Calu3 (cell line): Measurements from ENCODE around the gene HIVEP1. TPM values are rescaled to one million over a fixed set of nuclear protein-coding genes. Genes with fewer than 3 reads are reported as not detected.

ENCODE experiments used
- BruUV-seq: library from RNA; stranded (reverse); fragments of 400-500 nt; replicated peaks from 2 replicates; lab custom pipeline; 2021; lab: Mats Ljungman, UMichigan
- CTCF ChIA-PET: fragments of 300-600 bp; sonication (Branson Sonifier 250); formaldehyde crosslinking; loops from one replicate; lab custom pipeline; 2022; ENCODE audit warnings: antibody characterized with exemption; lab: Charles Lee
- DNase-seq: peaks from one replicate; pipeline ENCODE4 v3.0.0; 2022
- H3K27ac Mint-ChIP-seq: one replicate; pipeline ENCODE4 v1.8.0; 2022; ENCODE audit warnings: mixed read lengths; ENCODE audit not compliant: unreplicated experiment
- H3K27me3 Mint-ChIP-seq: one replicate; pipeline ENCODE4 v1.8.0; 2022; ENCODE audit warnings: mixed read lengths; ENCODE audit not compliant: unreplicated experiment
- H3K36me3 Mint-ChIP-seq: one replicate; pipeline ENCODE4 v1.8.0; 2022; ENCODE audit warnings: mild to moderate bottlenecking, moderate library complexity, mixed read lengths; ENCODE audit not compliant: insufficient read depth, unreplicated experiment
- H3K4me1 Mint-ChIP-seq: one replicate; pipeline ENCODE4 v1.8.0; 2022; ENCODE audit warnings: mild to moderate bottlenecking, low read depth, mixed read lengths; ENCODE audit not compliant: unreplicated experiment
- H3K4me3 Mint-ChIP-seq: one replicate; pipeline ENCODE4 v1.8.0; 2022; ENCODE audit warnings: mild to moderate bottlenecking, low read depth, moderate library complexity, mixed read lengths; ENCODE audit not compliant: unreplicated experiment
- H3K9me3 Mint-ChIP-seq: one replicate; pipeline ENCODE4 v1.8.0; 2022; ENCODE audit warnings: low read depth, mixed read lengths; ENCODE audit not compliant: unreplicated experiment
- intact Hi-C: fragments of 100-400 bp; cut with micrococcal nuclease; formaldehyde crosslinking; loops from one replicate; pipeline ENCODE4 v1.10.0; 2022; ENCODE audit not compliant: unreplicated experiment
- total RNA-seq: library from RNA; stranded (reverse); gene quantifications from 2 replicates; pipeline ENCODE4 v1.2.3, GENCODE V29; 2022
- TF ChIP-seq, protein P1 (sequence below): fragments of 200-600 bp; IDR thresholded peaks from one replicate; pipeline ENCODE4 v1.8.0; 2022; ENCODE audit warnings: antibody characterized with exemption; ENCODE audit not compliant: unreplicated experiment

The HIVEP1 gene
- total RNA-seq, 1 experiment from 2014 or later = 16.1 TPM

DNA sequence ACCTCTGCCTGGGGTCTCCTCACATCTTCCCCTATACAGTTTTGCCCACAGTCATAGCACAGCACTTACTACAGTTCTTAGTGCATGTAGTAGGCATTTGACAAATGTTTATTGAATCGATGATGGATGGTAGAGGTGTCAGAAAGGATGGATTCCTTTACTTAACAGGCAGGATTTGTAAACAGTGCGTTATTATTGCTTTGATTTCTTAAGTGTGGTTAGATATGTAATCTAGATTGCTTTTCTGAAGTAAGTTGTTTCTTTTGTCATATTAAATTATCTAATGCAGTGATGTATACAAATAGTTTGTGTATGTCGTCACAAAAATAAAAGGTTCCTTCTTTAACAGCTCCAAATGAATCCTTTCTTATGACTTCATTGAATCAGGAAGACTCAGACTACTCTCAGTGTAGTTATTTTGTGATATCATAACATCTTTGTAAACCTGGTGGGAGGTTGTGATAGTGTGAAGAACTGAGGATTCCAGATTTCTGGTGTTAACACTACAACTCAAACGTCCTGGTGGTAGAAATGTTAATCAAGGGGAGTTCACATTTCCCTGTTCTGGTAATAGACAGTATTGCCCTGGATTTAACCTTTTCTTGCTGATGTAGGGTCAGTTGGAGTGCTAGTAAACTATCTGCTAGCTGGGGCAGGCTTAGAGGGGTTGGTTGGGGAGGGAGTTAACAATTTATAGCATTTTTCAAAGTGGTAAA lies 87.7 kb downstream of the HIVEP1 start:
- H3K9me3 Mint-ChIP-seq = no peaks in the 10 kb centered on the region
- no peak overlapping the region for H3K27ac Mint-ChIP-seq
- no peaks in the 10 kb centered on the region for H3K27me3 Mint-ChIP-seq
- no TSS peak for BruUV-seq
- H3K4me3 Mint-ChIP-seq = no peak overlapping the region
- TF ChIP-seq, protein P1, sequence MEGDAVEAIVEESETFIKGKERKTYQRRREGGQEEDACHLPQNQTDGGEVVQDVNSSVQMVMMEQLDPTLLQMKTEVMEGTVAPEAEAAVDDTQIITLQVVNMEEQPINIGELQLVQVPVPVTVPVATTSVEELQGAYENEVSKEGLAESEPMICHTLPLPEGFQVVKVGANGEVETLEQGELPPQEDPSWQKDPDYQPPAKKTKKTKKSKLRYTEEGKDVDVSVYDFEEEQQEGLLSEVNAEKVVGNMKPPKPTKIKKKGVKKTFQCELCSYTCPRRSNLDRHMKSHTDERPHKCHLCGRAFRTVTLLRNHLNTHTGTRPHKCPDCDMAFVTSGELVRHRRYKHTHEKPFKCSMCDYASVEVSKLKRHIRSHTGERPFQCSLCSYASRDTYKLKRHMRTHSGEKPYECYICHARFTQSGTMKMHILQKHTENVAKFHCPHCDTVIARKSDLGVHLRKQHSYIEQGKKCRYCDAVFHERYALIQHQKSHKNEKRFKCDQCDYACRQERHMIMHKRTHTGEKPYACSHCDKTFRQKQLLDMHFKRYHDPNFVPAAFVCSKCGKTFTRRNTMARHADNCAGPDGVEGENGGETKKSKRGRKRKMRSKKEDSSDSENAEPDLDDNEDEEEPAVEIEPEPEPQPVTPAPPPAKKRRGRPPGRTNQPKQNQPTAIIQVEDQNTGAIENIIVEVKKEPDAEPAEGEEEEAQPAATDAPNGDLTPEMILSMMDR = no peak
- no peaks in the 10 kb centered on the region for H3K4me1 Mint-ChIP-seq
- H3K36me3 Mint-ChIP-seq = no peaks in the 10 kb centered on the region
- CTCF ChIA-PET = no interaction called here
- DNase-seq = no peak
- intact Hi-C loops = no loop called here

DNA sequence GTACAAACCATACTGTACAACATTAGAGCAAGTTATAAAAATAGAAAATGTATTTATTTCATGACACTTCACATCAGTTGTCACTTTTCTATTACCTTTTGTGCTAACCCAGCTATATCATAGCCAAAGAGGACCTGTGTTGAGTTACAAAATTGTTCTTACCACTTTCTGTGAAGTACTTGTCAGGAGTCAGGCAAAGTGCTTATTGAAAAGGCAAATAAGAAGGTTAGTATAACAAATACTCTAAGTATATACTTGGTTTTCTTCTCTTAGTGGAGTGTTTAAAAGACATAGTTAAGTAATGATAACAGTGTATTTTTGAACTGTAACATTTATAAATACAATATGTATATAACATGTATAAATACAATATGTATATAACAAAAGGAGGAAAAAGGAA lies 88.9 kb downstream of the HIVEP1 start:
- TF ChIP-seq, protein P1 = no peak
- Mint-ChIP-seq H3K9me3 (no peaks in the 10 kb centered on the region), H3K4me3 (no peak overlapping the region), H3K36me3 (no peaks in the 10 kb centered on the region), H3K27me3 (no peaks in the 10 kb centered on the region), H3K4me1 (no peaks in the 10 kb centered on the region), H3K27ac (no peak overlapping the region)
- no TSS peak for BruUV-seq
- no peak for DNase-seq
- intact Hi-C loops = no loop called here
- CTCF ChIA-PET = no interaction called here

DNA sequence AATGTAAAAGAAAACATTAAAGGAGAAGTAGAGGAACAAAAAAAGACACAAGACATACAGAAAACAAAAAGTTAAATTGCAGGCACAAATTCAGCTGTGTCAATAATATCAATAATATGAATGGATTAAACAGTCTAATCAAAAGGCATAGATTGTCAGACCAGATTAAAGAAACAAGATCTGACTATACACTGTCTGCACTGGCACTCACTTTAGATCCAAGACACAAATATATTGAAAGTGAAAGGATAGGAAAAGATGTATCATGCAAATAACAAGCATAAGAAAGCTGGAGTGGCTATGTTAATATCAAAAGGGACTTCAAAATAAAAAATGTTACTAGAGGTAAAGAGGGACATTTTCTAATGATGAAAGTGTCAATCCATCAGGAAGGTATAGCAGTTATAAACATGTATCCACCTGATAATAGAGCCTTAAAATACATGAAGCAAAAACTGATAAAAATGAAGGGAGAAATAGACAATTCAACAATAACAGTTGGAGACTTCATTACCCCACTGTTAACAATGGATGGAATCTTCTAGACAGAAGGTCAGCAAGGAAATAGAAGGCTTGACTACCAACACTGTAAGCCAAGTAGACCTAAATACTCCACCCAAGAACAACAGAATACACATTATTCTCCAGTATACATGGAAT lies 89.7 kb downstream of the HIVEP1 start:
- Mint-ChIP-seq H3K27ac (no peak overlapping the region), H3K9me3 (no peaks in the 10 kb centered on the region), H3K4me1 (no peaks in the 10 kb centered on the region), H3K36me3 (no peaks in the 10 kb centered on the region), H3K4me3 (no peak overlapping the region), H3K27me3 (no peaks in the 10 kb centered on the region)
- intact Hi-C loops = no loop called here
- no peak for DNase-seq
- TF ChIP-seq, protein P1 = no peak
- BruUV-seq = no TSS peak
- CTCF ChIA-PET = no interaction called here

DNA sequence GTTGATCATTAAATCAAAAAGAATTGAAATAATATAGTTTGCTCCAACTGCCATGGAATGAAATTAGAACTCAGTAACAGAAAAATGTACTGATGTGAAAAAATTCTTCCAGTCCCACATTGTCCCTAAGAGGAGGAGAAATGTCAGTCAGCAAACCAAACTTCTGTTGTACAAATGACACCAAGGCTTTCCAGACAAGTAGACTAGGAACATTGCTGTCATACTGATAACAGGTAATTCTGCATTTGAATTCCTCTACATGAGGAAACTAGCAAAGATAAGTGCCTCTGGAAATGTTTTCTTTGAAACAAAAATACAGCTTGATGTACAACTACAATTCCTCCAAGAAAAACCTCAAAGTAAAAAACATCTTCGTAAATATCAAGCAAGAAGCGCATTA lies 90.2 kb downstream of the HIVEP1 start:
- Mint-ChIP-seq H3K9me3 (no peaks in the 10 kb centered on the region), H3K4me1 (no peaks in the 10 kb centered on the region), H3K4me3 (no peak overlapping the region), H3K36me3 (no peaks in the 10 kb centered on the region), H3K27ac (no peak overlapping the region), H3K27me3 (no peaks in the 10 kb centered on the region)
- DNase-seq = no peak
- TF ChIP-seq, protein P1 = no peak
- no TSS peak for BruUV-seq
- intact Hi-C loops = no loop called here
- CTCF ChIA-PET = interaction anchor here (0.5 kb wide), 1 partner anchor 60 kb away, joined by 3 read pairs; no protein-coding TSS in a partner anchor
